ENCODE data around the gene TGFB2.

The TGFB2 gene

DNA sequence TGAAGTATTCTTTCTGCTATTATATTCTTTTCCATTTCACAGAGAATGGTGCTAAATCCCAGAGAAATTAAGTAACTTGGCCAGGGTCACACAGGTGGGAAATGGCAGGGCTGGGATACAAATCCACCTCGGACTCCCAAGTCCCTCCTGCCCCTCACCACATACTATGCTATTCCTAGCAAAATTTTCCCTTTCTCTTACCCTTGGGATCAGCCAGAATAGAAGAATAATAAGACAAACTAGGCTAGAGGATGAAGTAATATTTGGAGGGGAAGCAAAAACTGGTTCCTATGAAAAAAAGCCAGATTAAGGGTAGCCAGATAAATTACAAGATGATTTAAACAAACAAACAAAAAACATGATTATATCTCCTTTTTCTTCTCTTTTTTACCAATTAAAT is 62.5 kb downstream of the TGFB2 start:
- Histone ChIP-seq H3K27me3 (replicated peaks in 2 of 5; ENCODE audit: control insufficient read depth in 4 of 5, insufficient read depth in 5 of 5, low read length in 4 of 5) (no peaks in the 10 kb centered on the region), H3K9me3 (ENCODE audit: control extremely low read depth in 1 of 5, control insufficient read depth in 4 of 5, insufficient read depth in 2 of 5, low read depth in 1 of 5, low read length in 4 of 5) (no peaks in the 10 kb centered on the region), H3K4me3 (ENCODE audit: control insufficient read depth in 1 of 7, extremely low read depth in 1 of 7, insufficient read depth in 4 of 7, low read depth in 2 of 7, low read length in 6 of 7) (no peak overlapping the region), H3K4me1 (ENCODE audit: control extremely low read depth in 1 of 4, control insufficient read depth in 4 of 4, insufficient read depth in 4 of 4, low read length in 3 of 4) (no peaks in the 10 kb centered on the region), H3K36me3 (ENCODE audit: control insufficient read depth in 4 of 4, insufficient read depth in 4 of 4, low read length in 3 of 4) (no peaks in the 10 kb centered on the region), H3K27ac (ENCODE audit: insufficient read depth in 1 of 2, low read depth in 1 of 2, low read length in 2 of 2, poor library complexity in 1 of 2, severe bottlenecking in 2 of 2) (no peak overlapping the region)
- ChIA-PET CTCF (no interaction called here), POLR2A (no interaction called here)
- WGBS (ENCODE audit: insufficient coverage): no CpG with 5 or more reads among the region's 1 CpG
- no peak for DNase-seq

- CTCF ChIA-PET: no interaction called here
- POLR2A ChIA-PET: no interaction called here
Measured at GRCh38 chr1:218408135-218408534, 63.0 kb downstream of the TGFB2 start.

DNA sequence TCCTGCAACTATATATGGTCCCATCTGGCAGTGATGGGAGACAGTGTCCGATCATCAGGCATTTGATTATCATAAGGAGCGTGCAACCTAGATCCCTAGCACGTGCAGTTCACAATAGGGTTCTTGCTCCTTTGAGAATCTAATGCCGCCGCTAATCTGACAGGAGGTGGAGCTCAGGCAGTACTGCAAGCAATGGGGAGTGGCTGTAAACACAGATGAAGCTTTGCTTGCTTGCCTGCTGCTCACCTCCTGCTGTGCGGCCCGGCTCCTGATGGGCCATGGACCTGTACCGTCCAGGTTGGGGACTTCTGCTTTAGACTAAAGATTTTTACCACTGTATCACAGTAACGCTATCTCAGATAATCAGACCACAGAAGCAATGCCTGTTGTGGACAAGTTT is 63.8 kb downstream of the TGFB2 start:
- Histone ChIP-seq H3K27ac (ENCODE audit: insufficient read depth in 1 of 2, low read depth in 1 of 2, low read length in 2 of 2, poor library complexity in 1 of 2, severe bottlenecking in 2 of 2) (no peak overlapping the region), H3K4me3 (ENCODE audit: control insufficient read depth in 1 of 7, extremely low read depth in 1 of 7, insufficient read depth in 4 of 7, low read depth in 2 of 7, low read length in 6 of 7) (no peak overlapping the region), H3K9me3 (ENCODE audit: control extremely low read depth in 1 of 5, control insufficient read depth in 4 of 5, insufficient read depth in 2 of 5, low read depth in 1 of 5, low read length in 4 of 5) (no peaks in the 10 kb centered on the region), H3K27me3 (replicated peaks in 2 of 5; ENCODE audit: control insufficient read depth in 4 of 5, insufficient read depth in 5 of 5, low read length in 4 of 5) (no peaks in the 10 kb centered on the region), H3K4me1 (ENCODE audit: control extremely low read depth in 1 of 4, control insufficient read depth in 4 of 4, insufficient read depth in 4 of 4, low read length in 3 of 4) (no peaks in the 10 kb centered on the region), H3K36me3 (ENCODE audit: control insufficient read depth in 4 of 4, insufficient read depth in 4 of 4, low read length in 3 of 4) (no peaks in the 10 kb centered on the region)
- CTCF ChIA-PET: no interaction called here
- DNase-seq: no peak
- POLR2A ChIA-PET: no interaction called here
- 84% methylated on average over 9 of the region's 9 CpGs for WGBS (ENCODE audit: insufficient coverage)

More at GRCh38 chr1:218408135-218408534, 63.0 kb downstream of the TGFB2 start:
- Histone ChIP-seq H3K27me3 (replicated peaks in 2 of 5; ENCODE audit: control insufficient read depth in 4 of 5, insufficient read depth in 5 of 5, low read length in 4 of 5) (no peaks in the 10 kb centered on the region), H3K4me3 (ENCODE audit: control insufficient read depth in 1 of 7, extremely low read depth in 1 of 7, insufficient read depth in 4 of 7, low read depth in 2 of 7, low read length in 6 of 7) (no peak overlapping the region), H3K4me1 (ENCODE audit: control extremely low read depth in 1 of 4, control insufficient read depth in 4 of 4, insufficient read depth in 4 of 4, low read length in 3 of 4) (no peaks in the 10 kb centered on the region), H3K9me3 (ENCODE audit: control extremely low read depth in 1 of 5, control insufficient read depth in 4 of 5, insufficient read depth in 2 of 5, low read depth in 1 of 5, low read length in 4 of 5) (no peaks in the 10 kb centered on the region), H3K27ac (ENCODE audit: insufficient read depth in 1 of 2, low read depth in 1 of 2, low read length in 2 of 2, poor library complexity in 1 of 2, severe bottlenecking in 2 of 2) (no peak overlapping the region), H3K36me3 (ENCODE audit: control insufficient read depth in 4 of 4, insufficient read depth in 4 of 4, low read length in 3 of 4) (no peaks in the 10 kb centered on the region)
- DNase-seq: no peak
- WGBS (ENCODE audit: insufficient coverage): 96% methylated on average over 4 of the region's 6 CpGs

GRCh38 chr1:218409946-218410510 is 64.9 kb downstream of the TGFB2 start:
- H3K27ac ChIP-seq (ENCODE audit: insufficient read depth in 1 of 2, low read depth in 1 of 2, low read length in 2 of 2, poor library complexity in 1 of 2, severe bottlenecking in 2 of 2): no peak overlapping the region

GRCh38 chr1:218411101-218411500 is 66.0 kb downstream of the TGFB2 start:
- Histone ChIP-seq H3K27me3 (replicated peaks in 2 of 5; ENCODE audit: control insufficient read depth in 4 of 5, insufficient read depth in 5 of 5, low read length in 4 of 5) (no peaks in the 10 kb centered on the region), H3K27ac (ENCODE audit: insufficient read depth in 1 of 2, low read depth in 1 of 2, low read length in 2 of 2, poor library complexity in 1 of 2, severe bottlenecking in 2 of 2) (no peak overlapping the region), H3K4me1 (ENCODE audit: control extremely low read depth in 1 of 4, control insufficient read depth in 4 of 4, insufficient read depth in 4 of 4, low read length in 3 of 4) (no peaks in the 10 kb centered on the region), H3K4me3 (ENCODE audit: control insufficient read depth in 1 of 7, extremely low read depth in 1 of 7, insufficient read depth in 4 of 7, low read depth in 2 of 7, low read length in 6 of 7) (no peak overlapping the region), H3K9me3 (ENCODE audit: control extremely low read depth in 1 of 5, control insufficient read depth in 4 of 5, insufficient read depth in 2 of 5, low read depth in 1 of 5, low read length in 4 of 5) (no peaks in the 10 kb centered on the region), H3K36me3 (ENCODE audit: control insufficient read depth in 4 of 4, insufficient read depth in 4 of 4, low read length in 3 of 4) (no peaks in the 10 kb centered on the region)
- WGBS (ENCODE audit: insufficient coverage): 80% methylated on average over 1 of the region's 1 CpG
- ChIA-PET POLR2A (no interaction called here), CTCF (interaction anchor here (1.8 kb wide), 1 partner anchor 9 kb away, joined by 5 read pairs; no protein-coding TSS in a partner anchor)
- DNase-seq: no peak

More at GRCh38 chr1:218409946-218410510, 64.9 kb downstream of the TGFB2 start:
- WGBS (ENCODE audit: insufficient coverage): 98% methylated on average over 6 of the region's 8 CpGs
- H3K27me3 ChIP-seq (replicated peaks in 2 of 5; ENCODE audit: control insufficient read depth in 4 of 5, insufficient read depth in 5 of 5, low read length in 4 of 5): no peaks in the 10 kb centered on the region
- POLR2A ChIA-PET: no interaction called here
- no peaks in the 10 kb centered on the region for H3K36me3 ChIP-seq (ENCODE audit: control insufficient read depth in 4 of 4, insufficient read depth in 4 of 4, low read length in 3 of 4)
- no peaks in the 10 kb centered on the region for H3K9me3 ChIP-seq (ENCODE audit: control extremely low read depth in 1 of 5, control insufficient read depth in 4 of 5, insufficient read depth in 2 of 5, low read depth in 1 of 5, low read length in 4 of 5)
- CTCF ChIA-PET: interaction anchor here (1.8 kb wide), 1 partner anchor 10 kb away, joined by 5 read pairs; no protein-coding TSS in a partner anchor
- H3K4me1 ChIP-seq (ENCODE audit: control extremely low read depth in 1 of 4, control insufficient read depth in 4 of 4, insufficient read depth in 4 of 4, low read length in 3 of 4): no peaks in the 10 kb centered on the region
- no peak for DNase-seq
- H3K4me3 ChIP-seq (ENCODE audit: control insufficient read depth in 1 of 7, extremely low read depth in 1 of 7, insufficient read depth in 4 of 7, low read depth in 2 of 7, low read length in 6 of 7): no peak overlapping the region

DNA sequence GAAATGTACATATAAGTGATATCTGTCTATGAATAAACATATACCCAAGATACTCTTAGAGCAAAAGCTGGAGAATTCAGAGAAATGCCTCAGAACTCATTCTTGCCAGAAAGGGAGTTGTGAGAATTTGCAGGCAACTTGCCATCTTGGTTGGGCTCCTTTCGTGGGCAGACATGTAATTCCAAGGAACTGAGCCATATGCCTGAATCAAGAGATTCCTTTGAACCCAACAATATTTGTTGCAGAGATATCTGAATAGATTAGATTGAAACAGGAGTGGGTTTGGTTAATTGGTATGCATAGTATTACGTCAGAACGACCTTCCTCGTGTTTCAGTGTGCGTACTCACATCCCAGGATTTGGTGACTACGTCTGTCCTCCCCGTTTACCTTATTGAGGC is 67.0 kb downstream of the TGFB2 start:
- no peaks in the 10 kb centered on the region for H3K36me3 ChIP-seq (ENCODE audit: control insufficient read depth in 4 of 4, insufficient read depth in 4 of 4, low read length in 3 of 4)
- no peaks in the 10 kb centered on the region for H3K27me3 ChIP-seq (replicated peaks in 2 of 5; ENCODE audit: control insufficient read depth in 4 of 5, insufficient read depth in 5 of 5, low read length in 4 of 5)
- no peak overlapping the region for H3K4me3 ChIP-seq (ENCODE audit: control insufficient read depth in 1 of 7, extremely low read depth in 1 of 7, insufficient read depth in 4 of 7, low read depth in 2 of 7, low read length in 6 of 7)
- H3K4me1 ChIP-seq (ENCODE audit: control extremely low read depth in 1 of 4, control insufficient read depth in 4 of 4, insufficient read depth in 4 of 4, low read length in 3 of 4): no peaks in the 10 kb centered on the region
- 82% methylated on average over 7 of the region's 7 CpGs for WGBS (ENCODE audit: insufficient coverage)
- no peak for DNase-seq
- POLR2A ChIA-PET: no interaction called here
- CTCF ChIA-PET: no interaction called here
- no peak overlapping the region for H3K27ac ChIP-seq (ENCODE audit: insufficient read depth in 1 of 2, low read depth in 1 of 2, low read length in 2 of 2, poor library complexity in 1 of 2, severe bottlenecking in 2 of 2)
- no peaks in the 10 kb centered on the region for H3K9me3 ChIP-seq (ENCODE audit: control extremely low read depth in 1 of 5, control insufficient read depth in 4 of 5, insufficient read depth in 2 of 5, low read depth in 1 of 5, low read length in 4 of 5)

GRCh38 chr1:218413179-218413578 is 68.0 kb downstream of the TGFB2 start:
- Histone ChIP-seq H3K27me3 (replicated peaks in 2 of 5; ENCODE audit: control insufficient read depth in 4 of 5, insufficient read depth in 5 of 5, low read length in 4 of 5) (no peaks in the 10 kb centered on the region), H3K36me3 (ENCODE audit: control insufficient read depth in 4 of 4, insufficient read depth in 4 of 4, low read length in 3 of 4) (no peaks in the 10 kb centered on the region), H3K9me3 (ENCODE audit: control extremely low read depth in 1 of 5, control insufficient read depth in 4 of 5, insufficient read depth in 2 of 5, low read depth in 1 of 5, low read length in 4 of 5) (no peaks in the 10 kb centered on the region), H3K4me1 (ENCODE audit: control extremely low read depth in 1 of 4, control insufficient read depth in 4 of 4, insufficient read depth in 4 of 4, low read length in 3 of 4) (no peaks in the 10 kb centered on the region), H3K4me3 (ENCODE audit: control insufficient read depth in 1 of 7, extremely low read depth in 1 of 7, insufficient read depth in 4 of 7, low read depth in 2 of 7, low read length in 6 of 7) (no peak overlapping the region), H3K27ac (ENCODE audit: insufficient read depth in 1 of 2, low read depth in 1 of 2, low read length in 2 of 2, poor library complexity in 1 of 2, severe bottlenecking in 2 of 2) (no peak overlapping the region)
- ChIA-PET POLR2A (no interaction called here), CTCF (no interaction called here)
- no peak for DNase-seq
- 98% methylated on average over 8 of the region's 10 CpGs for whole genome bisulfite sequencing (ENCODE audit: insufficient coverage)

Measured in common myeloid progenitor, CD34-positive (primary cell).